Bronchial epithelial cell (primary cell): ENCODE results near the gene TRPM3. TPM values are rescaled to one million over a fixed set of nuclear protein-coding genes. Genes with fewer than 3 reads are reported as not detected.

Experiments used
- DNase-seq: peaks from one replicate; pipeline ENCODE4 v3.0.0-alpha.2; 2010; ENCODE audit warnings: low read depth
- FAIRE-seq: peaks from 2 replicates; lab custom pipeline; 2011; peaks lifted over from hg19 to GRCh38; lab: Jason Lieb, UNC
- H3K27me3 ChIP-seq: 2 replicates; pipeline ENCODE4 v1.5.1; 2011; ENCODE audit warnings: low read length; ENCODE audit not compliant: control insufficient read depth, insufficient read depth
- H3K36me3 ChIP-seq: 2 replicates; pipeline ENCODE4 v1.5.1; 2011; ENCODE audit warnings: low read length; ENCODE audit not compliant: control insufficient read depth, insufficient read depth
- H3K4me3 ChIP-seq: 2 replicates; pipeline ENCODE4 v1.5.1; 2011; ENCODE audit warnings: mild to moderate bottlenecking, low read depth, low read length, control low read depth
- CTCF ChIP-seq: IDR thresholded peaks from 2 replicates; pipeline ENCODE4 v1.5.1; 2011; ENCODE audit warnings: mild to moderate bottlenecking, moderate library complexity, low read length, control low read depth, inconsistent platforms; ENCODE audit not compliant: insufficient read depth, severe bottlenecking
- total RNA-seq: library from RNA; depleted of rRNA; stranded (reverse); fragments of >200 nt; gene quantifications from 2 replicates; pipeline ENCODE4 v1.2.1, GENCODE V29; 2014

Gene TRPM3
- total RNA-seq, 1 donor from 2014 or later = not detected

- no peak overlapping the region for H3K4me3 ChIP-seq
- FAIRE-seq (no peak), DNase-seq (no peak)
- TF ChIP-seq CTCF = no peak
- no peaks in the 10 kb centered on the region for H3K36me3 ChIP-seq
- H3K27me3 ChIP-seq = no peaks in the 10 kb centered on the region
These were observed 360.2 kb downstream of the TRPM3 start for GRCh38 chr9:70761139-70761670.

- no peak for DNase-seq
- H3K27me3 ChIP-seq = no peaks in the 10 kb centered on the region
- H3K36me3 ChIP-seq = no peaks in the 10 kb centered on the region
- no peak for FAIRE-seq
- TF ChIP-seq CTCF = no peak
- H3K4me3 ChIP-seq = no peak overlapping the region
These were observed 361.2 kb downstream of the TRPM3 start for GRCh38 chr9:70760228-70760627.

- no peak for DNase-seq
- FAIRE-seq = no peak
- no peak for TF ChIP-seq CTCF
- Histone ChIP-seq H3K4me3 (no peak overlapping the region), H3K27me3 (no peaks in the 10 kb centered on the region), H3K36me3 (no peaks in the 10 kb centered on the region)
These were observed 368.1 kb downstream of the TRPM3 start for GRCh38 chr9:70753311-70753710.

- no peak for FAIRE-seq
These were observed 372.4 kb downstream of the TRPM3 start for GRCh38 chr9:70749066-70749465.

GRCh38 chr9:70747261-70747718 is 374.1 kb downstream of the TRPM3 start:
- FAIRE-seq (no peak), DNase-seq (peak; percentile 5)
- no peak for TF ChIP-seq CTCF
- H3K27me3 ChIP-seq = no peaks in the 10 kb centered on the region
- H3K4me3 ChIP-seq = no peak overlapping the region
- H3K36me3 ChIP-seq = no peaks in the 10 kb centered on the region

More at GRCh38 chr9:70749066-70749465, 372.4 kb downstream of the TRPM3 start:
- no peak for TF ChIP-seq CTCF
- no peaks in the 10 kb centered on the region for H3K36me3 ChIP-seq
- H3K27me3 ChIP-seq = no peaks in the 10 kb centered on the region
- DNase-seq = no peak
- H3K4me3 ChIP-seq = no peak overlapping the region

- Histone ChIP-seq H3K27me3 (no peaks in the 10 kb centered on the region), H3K4me3 (no peak overlapping the region), H3K36me3 (no peaks in the 10 kb centered on the region)
- DNase-seq = no peak
- FAIRE-seq = no peak
- TF ChIP-seq CTCF = no peak
These were observed 374.7 kb downstream of the TRPM3 start for GRCh38 chr9:70746760-70747159.
